WTC11 (cell line): ENCODE measurements around the gene HTR6.

Experiments used
- ZNF671 ChIP-seq: fragments of 250-450 bp; sonication (Bioruptor Pico); IDR thresholded peaks from 2 replicates; pipeline ENCODE4 v1.8.0; 2021; ENCODE audit warnings: mild to moderate bottlenecking
- TF ChIP-seq, protein P1 (sequence below): fragments of 200-600 bp; IDR thresholded peaks from 2 replicates; pipeline ENCODE4 v1.8.0; 2022; ENCODE audit warnings: antibody characterized with exemption
- TF ChIP-seq, protein P2 (sequence below): sonication (generic); formaldehyde crosslinking; conservative IDR thresholded peaks from 2 replicates; pipeline ENCODE4 v1.8.1; 2022; ENCODE audit warnings: mild to moderate bottlenecking, missing genetic modification reagents
- TF ChIP-seq, protein P3 (sequence below): sonication (generic); formaldehyde crosslinking; IDR thresholded peaks from 2 replicates; pipeline ENCODE4 v1.8.1; 2023; ENCODE audit warnings: mild to moderate bottlenecking, missing genetic modification reagents, moderate library complexity
- TF ChIP-seq, protein P4 (sequence below): sonication (generic); formaldehyde crosslinking; IDR thresholded peaks from 2 replicates; pipeline ENCODE4 v1.8.1; 2023; ENCODE audit warnings: mild to moderate bottlenecking, missing genetic modification reagents, moderate library complexity
- TF ChIP-seq, protein P5 (sequence below): sonication (generic); formaldehyde crosslinking; IDR thresholded peaks from 2 replicates; pipeline ENCODE4 v1.8.0; 2022; ENCODE audit warnings: mild to moderate bottlenecking, missing genetic modification reagents

DNA sequence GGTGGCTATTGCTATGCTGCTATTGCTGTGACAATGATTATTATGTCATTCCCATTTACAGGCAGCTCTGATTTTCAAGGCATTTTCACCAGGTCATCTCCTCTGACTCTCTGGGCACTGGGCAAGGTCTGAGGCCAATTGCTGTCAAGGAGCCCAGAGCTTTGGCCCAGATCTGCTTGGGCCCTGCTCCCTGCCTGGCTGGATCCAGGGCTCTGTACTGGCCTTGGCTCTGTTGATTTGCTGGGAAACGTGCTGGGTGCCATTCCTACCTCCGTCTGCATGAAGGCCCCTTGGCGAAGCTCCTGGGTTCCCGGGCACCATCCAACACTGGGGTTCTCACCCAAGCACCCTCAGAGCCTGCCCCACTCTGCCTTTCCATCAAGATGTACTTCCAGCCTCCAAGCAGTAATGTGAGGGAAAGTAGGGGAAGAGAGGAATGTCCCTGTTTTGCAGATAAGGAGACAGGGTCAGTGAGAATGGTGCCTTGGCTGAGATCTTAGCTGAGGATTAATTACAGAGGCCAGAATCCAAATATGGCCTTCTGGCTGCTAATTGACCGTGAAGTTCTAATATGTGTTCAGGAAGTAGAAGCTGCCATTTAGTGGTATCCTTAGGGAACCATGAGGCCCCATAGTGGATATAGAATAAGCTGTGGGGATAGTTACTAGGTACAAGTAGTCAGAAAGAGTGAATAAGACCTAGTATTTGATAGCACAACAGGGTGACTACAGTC is 63.9 kb downstream of the HTR6 start:
- TF ChIP-seq, protein P1, sequence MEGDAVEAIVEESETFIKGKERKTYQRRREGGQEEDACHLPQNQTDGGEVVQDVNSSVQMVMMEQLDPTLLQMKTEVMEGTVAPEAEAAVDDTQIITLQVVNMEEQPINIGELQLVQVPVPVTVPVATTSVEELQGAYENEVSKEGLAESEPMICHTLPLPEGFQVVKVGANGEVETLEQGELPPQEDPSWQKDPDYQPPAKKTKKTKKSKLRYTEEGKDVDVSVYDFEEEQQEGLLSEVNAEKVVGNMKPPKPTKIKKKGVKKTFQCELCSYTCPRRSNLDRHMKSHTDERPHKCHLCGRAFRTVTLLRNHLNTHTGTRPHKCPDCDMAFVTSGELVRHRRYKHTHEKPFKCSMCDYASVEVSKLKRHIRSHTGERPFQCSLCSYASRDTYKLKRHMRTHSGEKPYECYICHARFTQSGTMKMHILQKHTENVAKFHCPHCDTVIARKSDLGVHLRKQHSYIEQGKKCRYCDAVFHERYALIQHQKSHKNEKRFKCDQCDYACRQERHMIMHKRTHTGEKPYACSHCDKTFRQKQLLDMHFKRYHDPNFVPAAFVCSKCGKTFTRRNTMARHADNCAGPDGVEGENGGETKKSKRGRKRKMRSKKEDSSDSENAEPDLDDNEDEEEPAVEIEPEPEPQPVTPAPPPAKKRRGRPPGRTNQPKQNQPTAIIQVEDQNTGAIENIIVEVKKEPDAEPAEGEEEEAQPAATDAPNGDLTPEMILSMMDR: no peak
- TF ChIP-seq, protein P2, sequence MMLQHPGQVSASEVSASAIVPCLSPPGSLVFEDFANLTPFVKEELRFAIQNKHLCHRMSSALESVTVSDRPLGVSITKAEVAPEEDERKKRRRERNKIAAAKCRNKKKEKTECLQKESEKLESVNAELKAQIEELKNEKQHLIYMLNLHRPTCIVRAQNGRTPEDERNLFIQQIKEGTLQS (CRISPR knock-in tag): no peak
- no peak for TF ChIP-seq ZNF671 (CRISPR knock-in tag)
- TF ChIP-seq, protein P3, sequence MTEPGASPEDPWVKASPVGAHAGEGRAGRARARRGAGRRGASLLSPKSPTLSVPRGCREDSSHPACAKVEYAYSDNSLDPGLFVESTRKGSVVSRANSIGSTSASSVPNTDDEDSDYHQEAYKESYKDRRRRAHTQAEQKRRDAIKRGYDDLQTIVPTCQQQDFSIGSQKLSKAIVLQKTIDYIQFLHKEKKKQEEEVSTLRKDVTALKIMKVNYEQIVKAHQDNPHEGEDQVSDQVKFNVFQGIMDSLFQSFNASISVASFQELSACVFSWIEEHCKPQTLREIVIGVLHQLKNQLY (CRISPR knock-in tag): no peak
- TF ChIP-seq, protein P4, sequence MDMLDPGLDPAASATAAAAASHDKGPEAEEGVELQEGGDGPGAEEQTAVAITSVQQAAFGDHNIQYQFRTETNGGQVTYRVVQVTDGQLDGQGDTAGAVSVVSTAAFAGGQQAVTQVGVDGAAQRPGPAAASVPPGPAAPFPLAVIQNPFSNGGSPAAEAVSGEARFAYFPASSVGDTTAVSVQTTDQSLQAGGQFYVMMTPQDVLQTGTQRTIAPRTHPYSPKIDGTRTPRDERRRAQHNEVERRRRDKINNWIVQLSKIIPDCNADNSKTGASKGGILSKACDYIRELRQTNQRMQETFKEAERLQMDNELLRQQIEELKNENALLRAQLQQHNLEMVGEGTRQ (CRISPR knock-in tag): no peak
- TF ChIP-seq, protein P5, sequence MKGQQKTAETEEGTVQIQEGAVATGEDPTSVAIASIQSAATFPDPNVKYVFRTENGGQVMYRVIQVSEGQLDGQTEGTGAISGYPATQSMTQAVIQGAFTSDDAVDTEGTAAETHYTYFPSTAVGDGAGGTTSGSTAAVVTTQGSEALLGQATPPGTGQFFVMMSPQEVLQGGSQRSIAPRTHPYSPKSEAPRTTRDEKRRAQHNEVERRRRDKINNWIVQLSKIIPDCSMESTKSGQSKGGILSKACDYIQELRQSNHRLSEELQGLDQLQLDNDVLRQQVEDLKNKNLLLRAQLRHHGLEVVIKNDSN: no peak
